Measurements from ENCODE around the gene SS18L1.

DNA sequence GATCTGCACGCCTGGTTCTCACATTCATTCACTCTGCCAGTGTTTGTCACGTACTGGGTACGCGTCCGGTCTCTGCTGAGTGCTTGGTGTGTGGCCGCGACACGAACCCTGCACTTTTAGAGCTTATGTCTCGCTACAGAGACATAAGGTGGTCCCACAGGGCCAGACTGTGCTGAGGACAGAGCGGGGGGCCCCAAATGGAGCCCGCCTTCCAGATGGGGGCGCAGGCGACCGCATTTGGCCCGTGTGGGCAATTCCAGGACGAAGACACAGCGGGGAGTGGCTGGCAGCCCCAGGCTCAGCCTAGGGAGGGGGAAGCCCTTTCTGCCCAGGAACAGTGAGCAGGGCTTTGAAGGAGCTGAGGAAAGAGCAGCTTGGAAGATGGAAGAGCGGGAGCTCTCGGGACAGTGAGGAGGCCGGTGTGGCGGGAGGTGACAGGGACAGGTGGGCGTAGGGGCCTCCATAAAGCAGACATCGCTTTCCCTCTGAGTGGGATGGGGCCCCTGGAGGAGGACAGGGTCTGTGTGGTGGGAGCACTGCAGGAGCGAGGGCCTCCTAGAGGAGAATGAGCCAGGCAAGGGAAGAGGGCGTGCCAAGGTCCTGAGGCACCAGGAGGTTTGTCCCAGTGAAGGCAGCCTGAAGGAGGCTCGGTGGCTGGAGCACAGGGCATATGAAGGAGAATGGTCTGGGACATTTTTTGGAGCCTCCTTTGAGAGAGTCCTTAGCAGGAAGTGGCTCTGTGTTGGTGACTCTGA, 31.5 kb downstream of the SS18L1 start:
- TF ChIP-seq, protein P1, sequence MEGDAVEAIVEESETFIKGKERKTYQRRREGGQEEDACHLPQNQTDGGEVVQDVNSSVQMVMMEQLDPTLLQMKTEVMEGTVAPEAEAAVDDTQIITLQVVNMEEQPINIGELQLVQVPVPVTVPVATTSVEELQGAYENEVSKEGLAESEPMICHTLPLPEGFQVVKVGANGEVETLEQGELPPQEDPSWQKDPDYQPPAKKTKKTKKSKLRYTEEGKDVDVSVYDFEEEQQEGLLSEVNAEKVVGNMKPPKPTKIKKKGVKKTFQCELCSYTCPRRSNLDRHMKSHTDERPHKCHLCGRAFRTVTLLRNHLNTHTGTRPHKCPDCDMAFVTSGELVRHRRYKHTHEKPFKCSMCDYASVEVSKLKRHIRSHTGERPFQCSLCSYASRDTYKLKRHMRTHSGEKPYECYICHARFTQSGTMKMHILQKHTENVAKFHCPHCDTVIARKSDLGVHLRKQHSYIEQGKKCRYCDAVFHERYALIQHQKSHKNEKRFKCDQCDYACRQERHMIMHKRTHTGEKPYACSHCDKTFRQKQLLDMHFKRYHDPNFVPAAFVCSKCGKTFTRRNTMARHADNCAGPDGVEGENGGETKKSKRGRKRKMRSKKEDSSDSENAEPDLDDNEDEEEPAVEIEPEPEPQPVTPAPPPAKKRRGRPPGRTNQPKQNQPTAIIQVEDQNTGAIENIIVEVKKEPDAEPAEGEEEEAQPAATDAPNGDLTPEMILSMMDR (IDR thresholded peaks at IDR 0.05; ENCODE audit: insufficient read depth, low read length, poor library complexity, severe bottlenecking), result no peak
- TF ChIP-seq EZH2phosphoT487 (conservative IDR thresholded peaks at IDR 0.05; ENCODE audit: low read length), result no peak

Measured in SU-DHL-6 (cell line).